ENCODE data around the gene ANKRD11.

Gene ANKRD11

GRCh38 chr16:89237733-89238132 is 252.6 kb downstream of the ANKRD11 start:
- no peak for DNase-seq (ENCODE audit: low read depth)
- TF ChIP-seq, protein P1, sequence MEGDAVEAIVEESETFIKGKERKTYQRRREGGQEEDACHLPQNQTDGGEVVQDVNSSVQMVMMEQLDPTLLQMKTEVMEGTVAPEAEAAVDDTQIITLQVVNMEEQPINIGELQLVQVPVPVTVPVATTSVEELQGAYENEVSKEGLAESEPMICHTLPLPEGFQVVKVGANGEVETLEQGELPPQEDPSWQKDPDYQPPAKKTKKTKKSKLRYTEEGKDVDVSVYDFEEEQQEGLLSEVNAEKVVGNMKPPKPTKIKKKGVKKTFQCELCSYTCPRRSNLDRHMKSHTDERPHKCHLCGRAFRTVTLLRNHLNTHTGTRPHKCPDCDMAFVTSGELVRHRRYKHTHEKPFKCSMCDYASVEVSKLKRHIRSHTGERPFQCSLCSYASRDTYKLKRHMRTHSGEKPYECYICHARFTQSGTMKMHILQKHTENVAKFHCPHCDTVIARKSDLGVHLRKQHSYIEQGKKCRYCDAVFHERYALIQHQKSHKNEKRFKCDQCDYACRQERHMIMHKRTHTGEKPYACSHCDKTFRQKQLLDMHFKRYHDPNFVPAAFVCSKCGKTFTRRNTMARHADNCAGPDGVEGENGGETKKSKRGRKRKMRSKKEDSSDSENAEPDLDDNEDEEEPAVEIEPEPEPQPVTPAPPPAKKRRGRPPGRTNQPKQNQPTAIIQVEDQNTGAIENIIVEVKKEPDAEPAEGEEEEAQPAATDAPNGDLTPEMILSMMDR (IDR thresholded peaks at IDR 0.05; ENCODE audit: low read depth, low read length, missing control alignments): no peak
- no peak overlapping the region for H3K4me3 ChIP-seq (ENCODE audit: low read depth, low read length)

- no peak for DNase-seq (ENCODE audit: low read depth)
Measured at GRCh38 chr16:89233678-89234490, 256.5 kb downstream of the ANKRD11 start.

GRCh38 chr16:89232107-89232506 is 258.3 kb downstream of the ANKRD11 start:
- H3K4me3 ChIP-seq (ENCODE audit: low read depth, low read length): no peak overlapping the region
- TF ChIP-seq, protein P1 (IDR thresholded peaks at IDR 0.05; ENCODE audit: low read depth, low read length, missing control alignments): no peak
- DNase-seq (ENCODE audit: low read depth): no peak

More at GRCh38 chr16:89233678-89234490, 256.5 kb downstream of the ANKRD11 start:
- TF ChIP-seq, protein P1 (IDR thresholded peaks at IDR 0.05; ENCODE audit: low read depth, low read length, missing control alignments): no peak
- H3K4me3 ChIP-seq (ENCODE audit: low read depth, low read length): no peak overlapping the region

DNA sequence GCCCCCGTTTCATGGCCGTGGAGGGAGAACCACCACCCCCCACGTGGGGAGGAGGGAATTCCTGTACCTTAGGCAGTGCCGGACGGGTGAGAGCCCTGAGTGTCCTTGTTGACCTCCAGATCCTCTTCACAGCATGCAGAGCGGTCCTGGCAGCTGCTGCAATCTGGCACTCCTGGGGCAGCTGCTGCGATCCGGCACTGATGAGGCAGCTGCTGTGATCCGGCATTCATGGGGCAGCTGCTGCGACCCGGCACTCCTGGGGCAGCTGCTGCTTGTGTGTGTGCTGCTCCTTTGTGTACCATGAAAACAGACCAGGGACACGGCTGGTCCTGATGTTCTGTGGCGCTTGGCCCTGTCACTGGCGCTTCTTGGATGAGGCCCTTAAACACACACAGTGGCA is 260.1 kb downstream of the ANKRD11 start:
- TF ChIP-seq, protein P1 (IDR thresholded peaks at IDR 0.05; ENCODE audit: low read depth, low read length, missing control alignments): no peak
- no peak for DNase-seq (ENCODE audit: low read depth)
- H3K4me3 ChIP-seq (ENCODE audit: low read depth, low read length): no peak overlapping the region

- H3K4me3 ChIP-seq (ENCODE audit: low read depth, low read length): no peak overlapping the region
- DNase-seq (ENCODE audit: low read depth): no peak
- TF ChIP-seq, protein P1 (IDR thresholded peaks at IDR 0.05; ENCODE audit: low read depth, low read length, missing control alignments): no peak
Measured at GRCh38 chr16:89224665-89225064, 265.7 kb downstream of the ANKRD11 start.

GRCh38 chr16:89222931-89223330 is 267.4 kb downstream of the ANKRD11 start:
- TF ChIP-seq, protein P1 (IDR thresholded peaks at IDR 0.05; ENCODE audit: low read depth, low read length, missing control alignments): no peak
- DNase-seq (ENCODE audit: low read depth): no peak
- H3K4me3 ChIP-seq (ENCODE audit: low read depth, low read length): no peak overlapping the region

GRCh38 chr16:89221604-89222003 is 268.8 kb downstream of the ANKRD11 start:
- DNase-seq (ENCODE audit: low read depth): no peak
- TF ChIP-seq, protein P1 (IDR thresholded peaks at IDR 0.05; ENCODE audit: low read depth, low read length, missing control alignments): no peak
- H3K4me3 ChIP-seq (ENCODE audit: low read depth, low read length): no peak overlapping the region

All from GM12864 (cell line).